ENCODE measurements around the gene MRGPRX2. TPM values are rescaled to one million over a fixed set of nuclear protein-coding genes. Genes with fewer than 3 reads are reported as not detected.

The MRGPRX2 gene
- total RNA-seq, 1 experiment from 2014 or later: not detected

DNA sequence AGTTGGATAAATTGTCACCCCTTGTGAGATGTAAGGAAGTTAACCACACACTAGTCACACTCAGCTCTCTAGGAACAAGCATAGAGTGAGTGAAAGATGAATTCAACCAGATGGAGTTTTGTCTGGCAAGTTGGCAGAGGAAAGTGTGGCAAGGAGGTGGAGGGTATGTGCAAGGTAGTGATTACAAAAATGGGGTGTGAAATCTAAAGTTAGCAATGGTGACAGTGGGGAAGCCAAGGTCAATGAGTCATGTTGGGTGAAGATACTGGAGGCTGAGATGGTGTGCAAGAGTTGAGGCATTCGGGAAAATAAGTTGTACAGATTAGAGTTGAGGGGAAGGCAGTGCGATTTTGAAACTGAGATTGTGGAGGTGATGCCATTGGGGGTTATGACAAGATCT lies 33.7 kb downstream of the MRGPRX2 start:
- no peaks in the 10 kb centered on the region for H3K9me3 ChIP-seq
- no peaks in the 10 kb centered on the region for H3K4me1 ChIP-seq
- no peaks in the 10 kb centered on the region for H3K36me3 Mint-ChIP-seq (ENCODE audit: insufficient read depth, unreplicated experiment)
- H3K4me3 Mint-ChIP-seq (ENCODE audit: unreplicated experiment): no peak overlapping the region
- TF ChIP-seq, protein P1, sequence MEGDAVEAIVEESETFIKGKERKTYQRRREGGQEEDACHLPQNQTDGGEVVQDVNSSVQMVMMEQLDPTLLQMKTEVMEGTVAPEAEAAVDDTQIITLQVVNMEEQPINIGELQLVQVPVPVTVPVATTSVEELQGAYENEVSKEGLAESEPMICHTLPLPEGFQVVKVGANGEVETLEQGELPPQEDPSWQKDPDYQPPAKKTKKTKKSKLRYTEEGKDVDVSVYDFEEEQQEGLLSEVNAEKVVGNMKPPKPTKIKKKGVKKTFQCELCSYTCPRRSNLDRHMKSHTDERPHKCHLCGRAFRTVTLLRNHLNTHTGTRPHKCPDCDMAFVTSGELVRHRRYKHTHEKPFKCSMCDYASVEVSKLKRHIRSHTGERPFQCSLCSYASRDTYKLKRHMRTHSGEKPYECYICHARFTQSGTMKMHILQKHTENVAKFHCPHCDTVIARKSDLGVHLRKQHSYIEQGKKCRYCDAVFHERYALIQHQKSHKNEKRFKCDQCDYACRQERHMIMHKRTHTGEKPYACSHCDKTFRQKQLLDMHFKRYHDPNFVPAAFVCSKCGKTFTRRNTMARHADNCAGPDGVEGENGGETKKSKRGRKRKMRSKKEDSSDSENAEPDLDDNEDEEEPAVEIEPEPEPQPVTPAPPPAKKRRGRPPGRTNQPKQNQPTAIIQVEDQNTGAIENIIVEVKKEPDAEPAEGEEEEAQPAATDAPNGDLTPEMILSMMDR (IDR thresholded peaks at IDR 0.05; ENCODE audit: insufficient read depth in 1 of 2, low read depth in 1 of 2, low read length in 1 of 2, severe bottlenecking in 1 of 2, unreplicated experiment in 1 of 2): no peak
- no peak overlapping the region for H3K27ac Mint-ChIP-seq (ENCODE audit: unreplicated experiment)
- H3K27me3 ChIP-seq (replicated peaks; ENCODE audit: control insufficient read depth, insufficient read depth, low read length): no peaks in the 10 kb centered on the region
- CTCF ChIA-PET: no interaction called here
- POLR2A ChIA-PET: no interaction called here
- no peaks in the 10 kb centered on the region for H3K4me1 Mint-ChIP-seq (ENCODE audit: low read depth, unreplicated experiment)
- H3K9me3 Mint-ChIP-seq (ENCODE audit: unreplicated experiment): no peaks in the 10 kb centered on the region
- intact Hi-C loops (cut with micrococcal nuclease; ENCODE audit: unreplicated experiment): no loop called here
- no peak for DNase-seq
- H3K4me3 ChIP-seq (ENCODE audit: low read depth, low read length): no peak overlapping the region
- H3K36me3 ChIP-seq (ENCODE audit: control insufficient read depth, insufficient read depth, low read length): no peaks in the 10 kb centered on the region
- H3K27me3 Mint-ChIP-seq (ENCODE audit: insufficient read depth, unreplicated experiment): peaks cover 16% of the 10 kb centered on the region
- BruUV-seq (replicated peaks): no TSS peak

DNA sequence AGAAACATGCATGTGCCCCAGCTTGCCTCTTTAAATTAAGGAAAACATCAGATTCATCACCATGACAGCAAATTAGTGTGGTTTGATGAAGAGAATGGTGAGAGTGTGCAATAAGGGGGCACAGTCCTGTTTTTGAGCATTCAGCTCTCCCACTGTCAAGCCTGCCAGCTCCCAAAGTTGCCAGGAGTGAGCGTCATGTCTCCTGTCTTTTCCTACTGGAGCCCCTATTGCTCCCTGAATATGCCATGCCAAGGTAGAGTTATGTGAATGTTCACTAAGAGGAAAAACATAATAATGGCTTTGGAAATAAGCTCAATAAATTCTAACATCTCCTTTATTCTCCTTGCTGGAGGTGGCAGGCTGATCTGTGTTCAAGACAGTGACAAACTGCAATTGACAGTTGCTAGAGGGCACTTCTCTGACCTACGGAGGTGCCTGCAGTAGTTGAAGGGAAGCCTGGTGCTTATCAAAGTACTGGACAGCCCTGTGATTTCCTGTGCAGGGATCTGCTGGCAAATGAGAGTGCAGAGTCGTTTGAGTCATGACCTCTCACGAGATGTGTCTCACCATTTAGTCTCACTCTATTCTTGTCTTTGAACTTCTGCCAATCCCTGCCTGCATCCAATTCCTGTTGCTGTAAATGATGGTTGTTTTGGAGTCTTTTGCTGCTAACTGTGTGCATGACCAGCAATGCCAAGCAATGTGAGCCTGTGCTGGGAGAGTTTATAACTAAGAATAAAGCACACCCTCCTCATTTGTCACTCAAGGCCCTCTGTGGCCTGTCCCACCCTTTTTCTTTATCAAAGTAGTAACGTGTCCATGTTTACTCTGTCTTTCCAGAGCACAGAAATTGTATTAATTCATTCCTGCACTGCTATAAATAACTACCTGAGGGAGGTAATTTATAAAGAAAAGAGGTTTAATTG lies 34.8 kb downstream of the MRGPRX2 start:
- no peaks in the 10 kb centered on the region for H3K36me3 Mint-ChIP-seq (ENCODE audit: insufficient read depth, unreplicated experiment)
- no peak for DNase-seq
- intact Hi-C loops (cut with micrococcal nuclease; ENCODE audit: unreplicated experiment): no loop called here
- no peaks in the 10 kb centered on the region for H3K36me3 ChIP-seq (ENCODE audit: control insufficient read depth, insufficient read depth, low read length)
- no peak overlapping the region for H3K4me3 Mint-ChIP-seq (ENCODE audit: unreplicated experiment)
- BruUV-seq (replicated peaks): no TSS peak
- H3K27me3 ChIP-seq (replicated peaks; ENCODE audit: control insufficient read depth, insufficient read depth, low read length): no peaks in the 10 kb centered on the region
- H3K27me3 Mint-ChIP-seq (ENCODE audit: insufficient read depth, unreplicated experiment): peaks cover 16% of the 10 kb centered on the region
- H3K4me1 ChIP-seq: no peaks in the 10 kb centered on the region
- no peak overlapping the region for H3K4me3 ChIP-seq (ENCODE audit: low read depth, low read length)
- no peak overlapping the region for H3K27ac Mint-ChIP-seq (ENCODE audit: unreplicated experiment)
- no peaks in the 10 kb centered on the region for H3K4me1 Mint-ChIP-seq (ENCODE audit: low read depth, unreplicated experiment)
- TF ChIP-seq, protein P1 (IDR thresholded peaks at IDR 0.05; ENCODE audit: insufficient read depth in 1 of 2, low read depth in 1 of 2, low read length in 1 of 2, severe bottlenecking in 1 of 2, unreplicated experiment in 1 of 2): no peak
- no peaks in the 10 kb centered on the region for H3K9me3 Mint-ChIP-seq (ENCODE audit: unreplicated experiment)
- H3K9me3 ChIP-seq: no peaks in the 10 kb centered on the region
- POLR2A ChIA-PET: no interaction called here
- CTCF ChIA-PET: interaction anchor here (0.6 kb wide), 1 partner anchor 46 kb away, joined by 3 read pairs; no protein-coding TSS in a partner anchor

DNA sequence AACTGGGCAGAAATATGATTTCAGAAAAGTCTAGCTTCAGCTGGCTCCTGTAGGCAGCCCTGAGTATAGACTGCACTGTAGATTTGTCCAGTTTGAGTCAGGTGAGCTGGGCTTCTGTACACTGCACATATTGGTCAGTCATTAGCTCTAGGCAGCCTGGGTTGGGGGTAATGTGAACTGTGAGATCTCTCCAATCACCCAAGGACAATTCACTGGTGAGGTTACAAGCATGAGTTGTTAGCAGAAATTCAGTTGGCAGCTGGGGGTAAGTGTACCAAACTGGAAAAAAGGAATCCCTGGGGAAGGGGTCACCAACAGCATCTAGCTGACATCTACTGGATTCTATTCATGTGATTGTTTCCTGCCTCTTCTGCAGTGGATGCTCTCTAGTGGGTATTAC lies 39.7 kb downstream of the MRGPRX2 start:
- Mint-ChIP-seq H3K4me1 (ENCODE audit: low read depth, unreplicated experiment) (no peaks in the 10 kb centered on the region), H3K4me3 (ENCODE audit: unreplicated experiment) (no peak overlapping the region), H3K27me3 (ENCODE audit: insufficient read depth, unreplicated experiment) (peaks cover 11% of the 10 kb centered on the region), H3K36me3 (ENCODE audit: insufficient read depth, unreplicated experiment) (no peaks in the 10 kb centered on the region), H3K9me3 (ENCODE audit: unreplicated experiment) (no peaks in the 10 kb centered on the region), H3K27ac (ENCODE audit: unreplicated experiment) (no peak overlapping the region)
- no peaks in the 10 kb centered on the region for H3K9me3 ChIP-seq
- TF ChIP-seq, protein P1 (IDR thresholded peaks at IDR 0.05; ENCODE audit: insufficient read depth in 1 of 2, low read depth in 1 of 2, low read length in 1 of 2, severe bottlenecking in 1 of 2, unreplicated experiment in 1 of 2): no peak
- H3K4me3 ChIP-seq (ENCODE audit: low read depth, low read length): no peak overlapping the region
- no peaks in the 10 kb centered on the region for H3K27me3 ChIP-seq (replicated peaks; ENCODE audit: control insufficient read depth, insufficient read depth, low read length)
- no peaks in the 10 kb centered on the region for H3K4me1 ChIP-seq
- ChIA-PET CTCF (no interaction called here), POLR2A (no interaction called here)
- no peak for DNase-seq
- no TSS peak for BruUV-seq (replicated peaks)
- intact Hi-C loops (cut with micrococcal nuclease; ENCODE audit: unreplicated experiment): no loop called here
- no peaks in the 10 kb centered on the region for H3K36me3 ChIP-seq (ENCODE audit: control insufficient read depth, insufficient read depth, low read length)

Measured in Caco-2 (cell line).